NOMO-1 treated with DMSO at 0.1 percent for 48 hours (cell line): Measurements from ENCODE around the gene RPA3.

Experiments used
- DNase-seq: peaks from one replicate; lab custom pipeline; 2025; ENCODE audit not compliant: unreplicated experiment; lab: John Stamatoyannopoulos, UW

RPA3 gene

DNA sequence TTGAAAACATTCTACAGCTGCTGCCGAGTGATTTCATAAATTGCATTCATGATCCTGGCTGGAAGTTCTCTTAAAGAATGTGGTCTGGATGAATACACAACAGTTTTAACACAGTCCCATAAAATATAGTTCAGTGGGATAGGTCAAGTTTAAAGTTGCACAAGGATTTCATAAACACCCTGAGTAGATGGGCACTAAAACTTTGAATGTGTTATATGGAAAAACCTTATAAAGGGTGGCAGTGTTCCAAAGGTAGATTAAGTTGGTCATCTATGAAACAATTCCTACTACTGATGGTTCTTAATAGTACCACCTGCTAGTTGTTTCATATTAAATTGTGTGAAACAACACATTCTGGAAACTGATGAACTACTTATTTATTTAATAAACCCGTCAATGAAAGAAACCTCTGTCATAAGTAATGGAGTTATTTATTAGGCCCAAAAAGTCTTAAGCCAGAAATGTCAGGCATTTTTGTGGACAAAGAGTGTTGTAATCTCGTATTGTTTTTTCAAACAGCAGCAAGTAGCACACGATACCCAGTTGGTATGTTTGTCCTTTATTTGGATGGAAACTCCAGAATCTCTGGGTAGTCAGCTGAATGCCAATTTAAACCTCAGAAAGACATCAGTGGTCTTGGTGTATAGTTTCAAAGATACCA is 14.3 kb upstream of the RPA3 start:
- DNase-seq = no peak

DNA sequence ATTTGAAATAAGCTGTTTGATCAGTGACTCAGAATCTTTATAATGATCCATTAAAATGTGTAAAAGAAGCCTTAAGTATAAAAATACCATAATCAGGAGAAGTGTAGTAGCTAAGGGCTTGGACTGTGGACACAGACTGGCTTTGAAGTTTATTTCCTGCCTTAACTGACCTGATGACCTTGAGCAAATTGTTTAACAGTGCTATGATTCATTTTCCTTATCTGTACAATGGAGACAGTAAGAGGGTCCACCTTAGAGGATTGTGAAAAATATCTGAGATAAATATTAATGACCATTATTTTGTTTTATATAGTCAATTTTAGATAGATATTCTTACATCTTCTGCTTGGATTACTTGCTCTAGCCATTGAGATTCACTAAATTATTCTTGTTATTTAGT is 13.3 kb upstream of the RPA3 start:
- DNase-seq = no peak

DNA sequence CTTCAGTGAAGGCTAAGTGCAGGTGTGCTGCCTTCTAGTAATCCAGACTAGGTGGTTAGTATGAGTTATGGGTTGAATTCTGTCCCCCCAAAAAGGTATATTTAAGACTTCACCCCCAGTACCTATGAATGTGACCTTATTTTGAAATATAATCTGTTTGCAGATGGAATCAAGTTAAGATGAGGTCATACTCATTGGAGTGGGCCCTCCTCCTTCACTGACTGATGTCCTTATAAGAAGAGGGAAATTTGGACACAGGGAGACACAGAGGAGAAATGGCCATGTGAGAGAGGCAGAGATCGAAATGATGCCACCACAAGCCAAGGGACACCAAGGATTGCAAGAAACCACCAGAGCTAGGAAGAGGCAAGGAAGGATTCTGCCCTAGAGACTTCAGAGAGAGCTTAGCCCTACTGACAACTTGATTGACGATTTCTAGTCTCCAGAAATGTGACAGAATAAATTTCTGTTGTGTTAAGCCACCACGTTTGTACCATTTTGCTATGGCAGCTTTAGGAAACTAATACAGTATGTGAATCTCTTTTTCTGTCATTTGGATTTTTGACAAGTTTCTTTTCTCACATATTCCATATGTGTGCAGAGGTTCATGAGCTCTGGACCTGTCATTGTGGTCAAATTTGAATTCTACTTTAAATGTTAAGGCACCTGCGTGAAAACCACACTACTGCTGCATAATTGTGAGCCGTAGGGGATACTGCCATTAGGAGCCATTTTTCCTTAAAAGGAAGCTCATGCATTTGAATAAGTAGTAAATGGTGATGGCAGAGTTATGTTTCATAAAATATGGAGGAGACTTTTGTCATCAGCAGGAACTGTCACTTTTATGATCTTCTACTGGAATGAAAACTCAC is 2.6 kb upstream of the RPA3 start:
- no peak for DNase-seq

DNA sequence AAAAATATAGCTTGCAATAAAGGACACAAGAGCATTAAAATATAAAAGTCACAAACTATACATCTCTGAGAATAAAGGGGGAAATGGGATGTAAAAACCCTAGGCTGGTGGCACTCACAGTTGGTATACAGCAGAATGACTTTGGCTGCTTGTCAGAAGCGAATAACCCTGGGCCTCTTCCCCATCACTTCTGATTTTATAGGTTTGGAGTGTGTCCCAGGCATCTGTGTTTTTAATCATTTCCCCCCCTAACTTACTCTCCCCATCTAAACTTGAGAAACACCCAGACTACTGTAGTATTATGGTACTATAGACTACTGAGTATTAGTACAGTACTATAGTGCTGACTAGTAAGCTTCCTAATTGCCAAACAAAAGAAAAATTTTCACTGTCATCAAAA is 1.8 kb upstream of the RPA3 start:
- no peak for DNase-seq

DNA sequence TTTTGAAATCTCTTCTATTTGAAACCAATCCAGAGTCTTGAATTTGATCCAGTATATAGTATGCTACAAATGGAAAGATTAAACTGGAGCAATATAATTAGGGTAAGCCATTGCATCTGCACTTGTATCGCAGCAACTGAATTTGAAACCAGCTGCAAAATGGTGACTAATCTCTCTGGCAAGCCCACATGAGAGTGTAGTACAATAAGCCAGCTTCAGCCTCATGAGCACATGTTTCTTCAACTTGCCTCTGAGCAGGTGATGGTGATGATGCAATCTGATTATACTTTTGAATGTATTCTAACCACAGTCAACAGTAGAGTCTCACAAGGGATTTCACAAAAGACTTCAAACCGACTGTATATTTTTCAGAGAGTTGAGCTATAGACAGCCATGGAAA is 829 bp upstream of the RPA3 start:
- DNase-seq = peak; percentile 70

DNA sequence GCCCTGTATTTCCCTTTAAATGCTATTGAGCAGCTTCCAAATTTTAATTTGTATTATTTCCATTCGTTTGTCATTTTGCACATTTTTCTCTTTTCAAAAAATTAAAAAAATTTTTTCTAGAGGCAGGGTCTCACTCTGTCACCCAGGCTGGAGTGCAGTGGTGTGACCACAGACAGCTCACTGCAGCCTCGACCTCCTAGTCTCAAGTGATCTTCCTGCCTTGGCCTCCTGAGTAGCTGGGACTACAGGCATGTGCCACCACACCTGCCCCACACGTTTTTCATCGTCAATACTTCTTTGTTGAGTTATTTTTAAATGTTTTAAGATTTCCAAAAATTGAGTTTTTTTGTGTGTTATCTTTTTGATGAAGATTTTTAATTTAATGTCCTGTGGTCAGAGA is 4.7 kb downstream of the RPA3 start:
- DNase-seq = no peak

DNA sequence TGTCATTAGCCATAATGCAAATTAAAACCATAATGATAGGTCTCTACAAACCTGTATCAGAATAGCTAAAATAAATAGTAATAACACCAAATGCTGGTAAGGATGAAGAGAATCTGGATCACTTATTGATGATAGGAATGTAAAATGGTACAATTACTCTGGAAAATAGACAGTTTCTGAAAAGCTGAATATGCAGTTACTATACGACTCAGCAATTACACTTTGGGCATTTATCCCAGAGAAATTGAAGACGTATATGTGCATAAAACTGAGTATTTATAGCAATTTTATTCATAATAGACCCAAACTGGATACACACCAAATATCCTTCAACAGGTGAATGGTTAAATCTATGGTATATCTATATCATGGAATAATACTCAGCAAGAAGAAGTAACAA is 7.9 kb downstream of the RPA3 start:
- no peak for DNase-seq

DNA sequence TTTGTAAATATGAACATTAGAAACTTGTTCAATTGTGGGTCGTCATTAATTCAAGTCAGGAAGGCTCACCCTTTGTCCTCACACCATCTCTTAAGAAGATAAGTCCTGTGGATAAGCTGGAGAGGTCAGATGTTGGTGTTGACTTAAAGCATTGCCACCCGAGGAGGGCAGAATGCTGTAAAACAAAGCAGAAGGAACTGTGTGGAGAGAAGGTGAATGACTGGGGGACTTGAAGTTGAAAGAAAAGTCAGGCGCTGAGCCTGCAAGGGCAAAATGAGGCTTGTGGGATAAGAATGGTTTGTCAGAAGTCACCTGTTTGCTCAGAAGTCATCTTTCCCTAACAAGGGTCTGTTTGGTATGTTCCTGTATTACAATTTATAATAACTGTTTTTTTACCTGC is 9.1 kb downstream of the RPA3 start:
- DNase-seq = no peak

DNA sequence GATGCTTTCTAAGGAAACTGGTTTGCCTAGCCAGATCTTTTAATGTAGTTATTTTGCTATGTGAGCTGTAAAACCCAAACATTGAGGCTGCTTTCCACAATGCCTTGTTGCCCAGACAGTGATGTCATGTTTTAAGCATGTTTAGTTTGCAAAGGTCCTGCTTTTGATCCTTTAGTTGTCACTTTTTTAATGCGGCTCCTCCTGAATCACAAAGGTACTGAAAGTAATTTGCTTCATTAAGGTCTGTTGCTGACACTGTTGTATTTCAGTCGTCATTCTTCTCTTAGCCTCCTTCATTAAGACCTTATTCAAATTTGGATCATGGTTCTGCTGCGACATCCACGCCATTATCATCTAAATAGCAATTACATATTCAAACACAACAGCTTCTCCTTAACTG is 10.6 kb downstream of the RPA3 start:
- DNase-seq = no peak

DNA sequence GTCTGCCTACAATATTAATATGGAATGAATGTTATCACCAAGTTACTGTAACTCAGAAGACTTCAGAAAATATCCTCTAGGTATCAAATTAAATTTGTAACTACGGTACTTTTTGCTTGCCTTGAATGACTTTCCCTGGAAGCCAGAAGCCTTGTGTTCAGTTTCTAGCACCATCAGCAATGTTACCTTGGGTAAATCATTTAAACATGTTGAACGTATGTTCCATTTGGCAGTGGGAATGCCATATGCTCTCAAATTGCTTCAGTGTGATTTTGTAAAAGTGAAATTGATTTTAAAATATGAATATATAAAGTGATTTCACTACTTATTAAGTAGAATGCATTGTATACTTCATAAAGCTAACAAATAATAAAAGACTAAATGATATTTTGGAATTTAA is 11.2 kb downstream of the RPA3 start:
- no peak for DNase-seq

DNA sequence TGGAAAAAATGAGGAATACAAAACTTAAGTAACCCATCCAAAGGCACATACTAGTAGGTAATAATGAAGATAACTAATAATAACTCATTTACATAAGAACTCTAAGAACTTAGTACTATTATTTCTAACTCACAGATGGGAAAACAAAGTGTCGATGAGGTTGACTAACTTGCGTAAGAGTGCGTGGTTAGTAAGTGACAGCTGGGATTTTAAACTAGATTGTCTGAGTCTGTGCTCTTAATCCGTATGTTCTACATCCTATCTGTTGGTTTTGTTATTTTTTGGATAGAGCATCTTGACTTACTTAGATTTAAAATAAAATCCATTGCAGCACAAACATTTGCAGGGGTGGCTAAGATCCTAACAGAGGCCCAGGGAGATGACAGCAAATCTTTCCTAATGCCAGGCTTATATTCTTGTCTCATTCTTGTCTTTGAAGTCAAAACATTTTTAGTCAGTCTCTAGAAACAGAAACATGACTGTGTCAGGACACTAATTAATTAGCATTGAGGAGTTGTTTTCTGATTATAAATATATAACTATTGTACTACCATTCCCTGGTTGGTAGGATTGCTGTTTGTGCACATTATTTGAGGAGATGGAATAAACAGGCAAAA is 11.7 kb downstream of the RPA3 start:
- DNase-seq = no peak

DNA sequence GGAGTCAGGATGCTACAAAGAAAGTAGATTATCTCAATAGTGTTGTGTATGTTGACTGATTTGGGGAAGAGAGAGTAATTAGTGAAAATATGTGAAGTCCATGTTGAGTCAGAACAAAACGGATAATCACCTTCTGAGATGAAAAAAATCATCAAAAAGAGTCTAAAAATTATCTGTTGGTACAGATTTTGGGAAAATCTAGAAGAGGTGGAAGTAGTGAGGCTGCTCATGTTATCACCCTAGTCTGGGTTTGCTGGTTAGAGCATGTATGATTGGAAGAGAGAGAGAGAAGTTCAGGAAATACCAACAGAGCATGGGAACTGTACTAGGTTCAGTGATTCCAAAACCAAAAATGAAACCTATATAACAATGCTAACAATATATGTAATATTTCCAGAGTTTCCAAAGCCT is 12.3 kb downstream of the RPA3 start:
- DNase-seq = no peak

DNA sequence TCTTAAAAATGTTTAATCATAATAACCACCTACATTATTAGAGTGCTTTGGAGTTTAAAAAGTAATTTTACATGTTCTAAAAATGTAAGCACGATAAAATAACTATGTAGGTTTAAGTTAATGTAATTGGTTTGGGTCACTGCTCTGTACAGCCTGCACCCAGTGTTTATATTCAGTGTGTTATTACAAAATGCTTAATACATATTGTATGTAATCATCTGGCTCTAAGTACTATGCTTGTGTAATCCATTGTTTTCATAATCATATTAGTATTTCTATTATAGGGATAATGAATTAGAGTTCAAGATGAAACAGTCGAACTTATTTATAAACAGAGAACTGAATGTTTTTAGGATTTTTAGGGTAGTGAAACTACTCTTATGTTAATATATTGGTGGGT is 13.1 kb downstream of the RPA3 start:
- no peak for DNase-seq

DNA sequence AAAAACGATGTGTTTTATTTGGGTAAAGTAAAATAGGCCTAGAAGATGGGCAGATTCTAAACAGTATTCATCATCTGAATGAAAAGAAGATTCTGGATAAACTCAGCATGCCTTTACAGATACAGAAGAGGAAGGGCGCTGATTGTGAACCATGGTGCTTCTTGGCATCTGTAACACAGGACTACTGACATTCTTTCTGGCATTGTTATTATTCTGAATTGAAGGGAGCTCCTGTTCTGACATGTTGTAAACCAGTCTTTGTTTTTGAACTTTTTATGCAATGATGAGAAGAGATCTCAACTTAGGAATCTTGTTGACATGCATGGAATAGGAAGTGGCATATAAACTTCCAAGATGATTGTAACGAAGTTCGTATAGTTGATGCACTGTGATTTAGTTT is 13.5 kb downstream of the RPA3 start:
- DNase-seq = no peak

DNA sequence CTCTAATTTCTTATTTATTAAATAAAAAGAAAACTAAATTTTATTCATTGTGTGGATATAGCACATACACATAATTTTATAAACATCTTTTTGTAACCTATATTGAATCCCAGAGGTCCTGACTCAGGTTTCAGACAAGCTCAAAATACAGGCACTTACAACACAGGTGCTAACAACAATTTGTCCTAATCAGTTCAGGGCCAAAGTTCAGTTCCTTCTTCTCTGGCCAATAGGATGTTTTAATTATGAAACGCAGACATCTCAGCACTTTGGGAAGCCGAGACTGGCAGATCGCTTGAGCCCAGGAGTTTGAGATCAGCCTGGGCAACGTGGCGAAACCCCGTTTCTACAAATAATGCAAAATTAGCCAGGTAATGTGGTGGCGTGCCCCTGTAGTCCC is 15.0 kb downstream of the RPA3 start:
- DNase-seq = no peak

DNA sequence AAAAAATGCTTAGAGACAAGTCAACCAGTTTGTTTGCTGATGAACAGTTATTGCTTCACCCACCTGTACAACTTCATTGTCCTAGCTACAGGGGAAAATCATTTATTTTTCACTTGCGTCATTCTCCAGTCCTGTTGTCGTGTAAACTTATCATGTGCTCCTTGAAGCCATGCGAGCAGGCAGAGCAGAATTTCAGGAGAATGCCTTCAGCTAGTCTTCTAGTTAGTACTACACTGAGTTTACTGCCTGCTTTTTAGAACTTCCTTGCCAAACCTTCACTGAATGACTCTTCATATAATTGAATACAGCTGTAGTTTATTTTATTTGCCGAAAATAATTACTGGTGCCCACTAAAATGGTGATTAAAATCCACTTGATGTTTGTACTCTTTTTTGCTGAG is 15.6 kb downstream of the RPA3 start:
- no peak for DNase-seq

DNA sequence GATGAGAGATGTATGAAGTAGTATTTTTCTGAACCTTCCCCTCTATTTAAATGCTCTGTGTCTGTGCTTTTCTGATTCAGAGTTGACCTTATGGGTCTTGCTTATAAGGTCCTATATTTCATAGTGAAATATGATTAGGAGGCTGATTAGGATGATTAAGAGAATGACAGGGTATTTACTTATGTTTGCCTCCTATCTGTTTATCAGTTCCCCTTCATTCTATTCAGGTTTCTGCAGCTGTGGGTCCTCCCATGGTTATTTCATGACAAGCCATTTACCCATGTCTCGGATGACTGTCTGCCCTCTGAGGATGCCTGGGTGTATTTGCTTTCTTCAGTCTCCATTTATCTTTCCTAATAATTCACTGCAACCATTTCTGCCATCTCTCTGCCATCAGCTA is 16.9 kb downstream of the RPA3 start:
- no peak for DNase-seq

DNA sequence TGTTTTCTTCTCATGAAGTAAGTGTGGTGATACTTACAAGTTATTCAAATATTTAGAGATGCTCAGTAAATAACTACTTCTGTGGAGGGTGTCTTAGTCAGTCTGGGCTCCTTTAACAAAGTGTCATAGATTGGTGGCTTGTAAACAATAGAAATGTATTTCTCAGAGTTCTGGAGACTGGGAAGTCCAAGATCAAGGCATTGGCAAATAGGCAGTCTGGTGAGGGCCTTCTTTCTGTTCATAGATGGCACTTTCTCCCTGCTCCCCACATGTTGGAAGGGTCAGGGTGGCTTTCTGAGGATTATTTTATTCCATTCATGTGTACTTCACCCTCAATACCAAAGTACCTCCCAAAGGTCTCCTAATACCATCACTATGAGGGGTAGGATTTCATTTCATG is 18.4 kb downstream of the RPA3 start:
- no peak for DNase-seq

DNA sequence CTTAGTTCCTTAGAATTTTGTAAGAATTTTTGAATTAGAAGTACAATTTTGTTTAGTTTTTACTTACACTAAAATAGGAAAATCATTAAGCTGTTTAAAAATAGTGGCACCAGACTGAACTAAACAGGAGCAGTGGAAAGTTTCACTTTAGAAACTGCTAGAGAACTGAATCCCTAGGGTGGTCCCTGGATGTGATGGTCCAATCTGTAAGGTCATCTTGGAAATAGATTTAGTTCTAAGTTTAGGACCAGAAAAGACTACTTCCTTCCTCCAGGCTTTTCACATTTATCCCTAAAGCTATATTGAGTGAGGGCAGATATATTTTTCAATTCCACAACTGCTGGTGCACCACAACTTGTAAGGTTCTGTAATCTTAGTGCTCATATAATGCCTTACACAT is 19.0 kb downstream of the RPA3 start:
- DNase-seq = no peak

DNA sequence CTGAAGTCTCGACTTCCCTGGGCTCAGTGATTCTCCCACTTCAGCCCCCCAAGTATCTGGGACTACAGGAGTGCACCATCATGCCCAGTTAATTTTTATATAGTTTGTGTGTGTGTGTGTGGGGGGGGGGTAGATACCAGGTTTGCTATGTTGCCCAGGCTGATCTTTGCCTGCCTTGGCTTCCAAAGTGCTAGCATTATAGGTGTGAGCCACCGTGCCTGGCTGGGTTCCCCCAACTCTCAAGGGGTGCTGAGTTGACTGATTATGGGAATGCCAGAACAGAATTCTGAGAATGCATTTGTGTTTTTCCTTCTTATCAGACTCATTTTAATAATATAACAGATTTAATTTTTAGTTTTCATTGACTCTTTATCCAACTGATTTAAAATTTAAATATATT is 19.5 kb downstream of the RPA3 start:
- DNase-seq = no peak

DNA sequence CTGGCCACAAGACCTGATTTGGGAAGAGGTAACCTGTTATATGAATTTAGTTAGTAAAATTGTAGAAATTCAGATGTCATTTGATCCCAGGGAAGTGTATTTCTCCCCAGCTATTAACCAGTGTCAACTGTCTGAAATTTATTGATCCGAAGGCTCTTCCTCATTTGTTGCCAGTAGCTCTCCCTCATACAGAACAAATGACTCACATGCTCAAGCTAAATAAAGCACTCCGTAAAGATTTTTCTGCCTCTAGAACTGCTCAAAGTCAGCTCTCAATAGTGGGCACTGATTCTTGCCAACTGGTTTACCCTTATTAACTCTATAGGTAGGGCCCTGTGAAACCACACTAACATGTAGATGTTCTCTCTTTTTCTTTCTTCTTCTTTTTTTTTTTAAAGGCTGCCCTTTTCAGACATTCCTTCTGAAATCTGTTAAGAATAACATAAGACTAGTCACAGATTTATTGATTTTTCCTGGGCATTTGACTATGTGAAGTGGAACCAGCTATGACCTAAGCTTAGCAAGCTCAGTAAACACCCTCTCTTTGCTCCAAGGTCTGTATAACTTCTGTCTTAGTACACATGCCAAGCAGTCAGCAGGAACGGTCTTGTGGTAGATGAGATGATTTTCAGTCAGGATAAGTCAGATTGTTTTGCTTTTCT is 21.8 kb downstream of the RPA3 start:
- DNase-seq = peak; percentile 44
